AG04449 (cell line): ENCODE data around the gene CITED2.

Experiments
- CTCF ChIA-PET: fragments of 350-600 bp; formaldehyde crosslinking; extraction: SDS; loops from one replicate; lab custom pipeline; 2021; ENCODE audit warnings: antibody characterized with exemption; lab: Yijun Ruan, JAX
- POLR2A ChIA-PET: fragments of 400-600, 350-600 bp; formaldehyde crosslinking; extraction: SDS; loops from one replicate; lab custom pipeline; 2020; ENCODE audit warnings: antibody characterized with exemption, inconsistent platforms; lab: Yijun Ruan, JAX
- DNase-seq: peaks from one replicate; pipeline ENCODE4 v3.0.0-alpha.2; 2010; ENCODE audit warnings: low read depth, low spot score
- H3K4me3 ChIP-seq: 2 replicates; pipeline ENCODE4 v1.5.1; 2011; ENCODE audit warnings: low read depth, mild to moderate bottlenecking, control low read depth, low read length
- TF ChIP-seq, protein P1 (sequence below): IDR thresholded peaks from one replicate; pipeline ENCODE4 v1.5.1; 2011; ENCODE audit warnings: mild to moderate bottlenecking, moderate library complexity, low read length, control low read depth, inconsistent platforms; ENCODE audit not compliant: insufficient read depth; ENCODE audit errors: missing control alignments

The CITED2 gene

DNA sequence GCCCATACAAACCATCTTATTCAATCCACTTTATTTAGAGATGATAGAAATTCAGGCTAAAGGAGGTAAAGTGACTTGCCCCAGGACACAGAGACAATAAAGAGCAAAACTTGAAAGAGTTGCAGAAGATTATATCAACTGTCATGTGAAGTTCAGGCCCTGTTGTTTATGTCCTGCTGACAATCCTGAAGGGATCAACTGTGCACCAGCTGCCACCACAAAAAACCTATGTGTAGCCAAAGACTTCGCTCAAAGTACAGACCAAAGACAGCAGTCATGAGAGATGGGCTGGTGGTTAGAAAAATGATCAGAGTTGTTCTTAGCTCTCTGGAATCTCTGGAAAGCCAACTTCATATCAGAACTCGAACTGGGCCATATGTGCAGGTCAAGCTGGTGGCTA, 16.0 kb upstream of the CITED2 start:
- no peak overlapping the region for H3K4me3 ChIP-seq
- DNase-seq = no peak
- TF ChIP-seq, protein P1, sequence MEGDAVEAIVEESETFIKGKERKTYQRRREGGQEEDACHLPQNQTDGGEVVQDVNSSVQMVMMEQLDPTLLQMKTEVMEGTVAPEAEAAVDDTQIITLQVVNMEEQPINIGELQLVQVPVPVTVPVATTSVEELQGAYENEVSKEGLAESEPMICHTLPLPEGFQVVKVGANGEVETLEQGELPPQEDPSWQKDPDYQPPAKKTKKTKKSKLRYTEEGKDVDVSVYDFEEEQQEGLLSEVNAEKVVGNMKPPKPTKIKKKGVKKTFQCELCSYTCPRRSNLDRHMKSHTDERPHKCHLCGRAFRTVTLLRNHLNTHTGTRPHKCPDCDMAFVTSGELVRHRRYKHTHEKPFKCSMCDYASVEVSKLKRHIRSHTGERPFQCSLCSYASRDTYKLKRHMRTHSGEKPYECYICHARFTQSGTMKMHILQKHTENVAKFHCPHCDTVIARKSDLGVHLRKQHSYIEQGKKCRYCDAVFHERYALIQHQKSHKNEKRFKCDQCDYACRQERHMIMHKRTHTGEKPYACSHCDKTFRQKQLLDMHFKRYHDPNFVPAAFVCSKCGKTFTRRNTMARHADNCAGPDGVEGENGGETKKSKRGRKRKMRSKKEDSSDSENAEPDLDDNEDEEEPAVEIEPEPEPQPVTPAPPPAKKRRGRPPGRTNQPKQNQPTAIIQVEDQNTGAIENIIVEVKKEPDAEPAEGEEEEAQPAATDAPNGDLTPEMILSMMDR = no peak
- ChIA-PET POLR2A (no interaction called here), CTCF (no interaction called here)

- POLR2A ChIA-PET = no interaction called here
- CTCF ChIA-PET = no interaction called here
- TF ChIP-seq, protein P1 = no peak
- DNase-seq = no peak
- no peak overlapping the region for H3K4me3 ChIP-seq
These were observed 13.9 kb upstream of the CITED2 start for GRCh38 chr6:139388384-139388783.

DNA sequence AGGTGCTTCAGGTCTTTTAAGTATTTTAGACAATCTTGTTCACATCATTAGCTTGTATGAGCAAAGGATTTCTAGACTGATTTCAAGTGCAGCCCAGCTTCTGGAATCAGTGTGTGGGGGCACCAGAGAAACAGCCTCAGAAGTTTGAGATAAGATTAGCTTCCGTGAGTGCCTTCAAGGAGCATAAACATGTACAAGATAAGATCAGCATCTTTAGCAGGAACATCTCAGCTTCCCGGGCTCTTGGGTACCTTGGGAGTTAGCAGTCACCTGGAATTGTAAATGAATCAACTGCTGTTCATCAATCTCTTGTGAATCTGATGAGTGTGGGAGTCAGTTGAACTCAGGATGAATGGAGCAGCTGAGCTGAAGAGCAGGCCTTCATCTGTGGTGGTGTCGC, 12.0 kb upstream of the CITED2 start:
- CTCF ChIA-PET = interaction anchor here (1.2 kb wide), 1 partner anchor 10 kb away, joined by 4 read pairs; no protein-coding TSS in a partner anchor
- TF ChIP-seq, protein P1 = no peak
- POLR2A ChIA-PET = interaction anchor here (0.6 kb wide), 2 partner anchors 13 to 192 kb away, joined by 3 read pairs; no protein-coding TSS in a partner anchor
- DNase-seq = no peak
- no peak overlapping the region for H3K4me3 ChIP-seq

- POLR2A ChIA-PET = no interaction called here
- CTCF ChIA-PET = no interaction called here
- H3K4me3 ChIP-seq = no peak overlapping the region
- TF ChIP-seq, protein P1 = no peak
- no peak for DNase-seq
These were observed 6.9 kb upstream of the CITED2 start for GRCh38 chr6:139381216-139381865.

- H3K4me3 ChIP-seq = no peak overlapping the region
- POLR2A ChIA-PET = no interaction called here
- no peak for DNase-seq
- TF ChIP-seq, protein P1 = no peak
- CTCF ChIA-PET = no interaction called here
These were observed 6.2 kb upstream of the CITED2 start for GRCh38 chr6:139380611-139381010.

GRCh38 chr6:139380168-139380567, 5.7 kb upstream of the CITED2 start:
- ChIA-PET POLR2A (no interaction called here), CTCF (no interaction called here)
- TF ChIP-seq, protein P1 = no peak
- H3K4me3 ChIP-seq = no peak overlapping the region
- no peak for DNase-seq
